Caco-2 (cell line): ENCODE measurements around the gene INPP5J. TPM values are rescaled to one million over a fixed set of nuclear protein-coding genes. Genes with fewer than 3 reads are reported as not detected.

Experiments
- BruUV-seq: library from RNA; stranded (reverse); fragments of 400-500 nt; replicated peaks from 2 replicates; lab custom pipeline; 2021; lab: Mats Ljungman, UMichigan
- CTCF ChIA-PET: fragments of 300-600 bp; sonication (Branson Sonifier 250); formaldehyde crosslinking; loops from one replicate; lab custom pipeline; 2022; ENCODE audit warnings: antibody characterized with exemption; lab: Charles Lee
- POLR2A ChIA-PET: fragments of 300-600 bp; sonication (Branson Sonifier 250); formaldehyde crosslinking; loops from one replicate; lab custom pipeline; 2022; ENCODE audit warnings: antibody characterized with exemption; lab: Charles Lee
- DNase-seq, 2 experiments: peaks; one replicate each; pipeline versions ENCODE4 v3.0.0 to v3.0.0-alpha.2; 2020 to 2022
- H3K27me3 ChIP-seq: replicated peaks from 2 replicates; pipeline ENCODE4 v1.6.0; 2011; ENCODE audit warnings: low read length; ENCODE audit not compliant: control insufficient read depth, insufficient read depth
- H3K36me3 ChIP-seq: 2 replicates; pipeline ENCODE4 v1.5.1; 2011; ENCODE audit warnings: low read length; ENCODE audit not compliant: control insufficient read depth, insufficient read depth
- H3K4me1 ChIP-seq: fragments of 250-450 bp; sonication (Bioruptor Pico); 2 replicates; pipeline ENCODE4 v1.5.1; 2020; ENCODE audit warnings: mild to moderate bottlenecking
- H3K4me3 ChIP-seq: 2 replicates; pipeline ENCODE4 v1.5.1; 2011; ENCODE audit warnings: low read depth, mild to moderate bottlenecking, control low read depth, low read length
- H3K9me3 ChIP-seq: fragments of 250-450 bp; sonication (Bioruptor Pico); 2 replicates; pipeline ENCODE4 v1.5.1; 2020; ENCODE audit warnings: mild to moderate bottlenecking, moderate library complexity
- H3K27ac Mint-ChIP-seq: one replicate; pipeline ENCODE4 v1.8.0; 2022; ENCODE audit warnings: mixed read lengths; ENCODE audit not compliant: unreplicated experiment
- H3K27me3 Mint-ChIP-seq: one replicate; pipeline ENCODE4 v1.8.0; 2022; ENCODE audit warnings: mixed read lengths; ENCODE audit not compliant: insufficient read depth, unreplicated experiment
- H3K36me3 Mint-ChIP-seq: one replicate; pipeline ENCODE4 v1.8.0; 2022; ENCODE audit warnings: mild to moderate bottlenecking, mixed read lengths; ENCODE audit not compliant: insufficient read depth, unreplicated experiment
- H3K4me1 Mint-ChIP-seq: one replicate; pipeline ENCODE4 v1.8.0; 2022; ENCODE audit warnings: low read depth, mixed read lengths; ENCODE audit not compliant: unreplicated experiment
- H3K4me3 Mint-ChIP-seq: one replicate; pipeline ENCODE4 v1.8.0; 2022; ENCODE audit warnings: mild to moderate bottlenecking, moderate library complexity, mixed read lengths; ENCODE audit not compliant: unreplicated experiment
- H3K9me3 Mint-ChIP-seq: one replicate; pipeline ENCODE4 v1.8.0; 2022; ENCODE audit warnings: mixed read lengths; ENCODE audit not compliant: unreplicated experiment
- CTCF ChIP-seq, 2 experiments: fragments of 200-600 bp in 1 of 2; IDR thresholded peaks; 1 replicate in 1 of 2; 2 replicates in 1 of 2; pipeline versions ENCODE4 v1.5.1 to v1.8.0; 2011 to 2022; ENCODE audit warnings: antibody characterized with exemption in 1 of 2, control low read depth in 1 of 2, inconsistent platforms in 1 of 2, low read depth in 1 of 2, low read length in 1 of 2, mild to moderate bottlenecking in 1 of 2, moderate library complexity in 1 of 2; ENCODE audit not compliant: insufficient read depth in 1 of 2, severe bottlenecking in 1 of 2, unreplicated experiment in 1 of 2
- intact Hi-C: fragments of 100-400 bp; cut with micrococcal nuclease; formaldehyde crosslinking; loops from one replicate; pipeline ENCODE4 v1.10.0; 2022; ENCODE audit not compliant: unreplicated experiment
- total RNA-seq: library from RNA; stranded (reverse); gene quantifications from 2 replicates; pipeline ENCODE4 v1.2.3, GENCODE V29; 2022

The INPP5J gene
- total RNA-seq, 1 experiment from 2014 or later: 6.8 TPM

GRCh38 chr22:31121403-31121802 is 1.4 kb upstream of the INPP5J start:
- Mint-ChIP-seq H3K27ac (no peak overlapping the region), H3K4me3 (no peak overlapping the region), H3K4me1 (peaks cover 6% of the 10 kb centered on the region), H3K27me3 (no peaks in the 10 kb centered on the region), H3K9me3 (no peaks in the 10 kb centered on the region), H3K36me3 (no peaks in the 10 kb centered on the region)
- no peak for TF ChIP-seq CTCF (IDR thresholded peaks at IDR 0.05; ENCODE audit: insufficient read depth in 1 of 2, low read depth in 1 of 2, low read length in 1 of 2, severe bottlenecking in 1 of 2, unreplicated experiment in 1 of 2)
- Histone ChIP-seq H3K9me3 (no peaks in the 10 kb centered on the region), H3K36me3 (no peaks in the 10 kb centered on the region), H3K4me1 (peaks cover 8% of the 10 kb centered on the region), H3K4me3 (no peak overlapping the region), H3K27me3 (no peaks in the 10 kb centered on the region)
- POLR2A ChIA-PET: no interaction called here
- CTCF ChIA-PET: no interaction called here
- intact Hi-C loops: no loop called here
- DNase-seq: no peak
- no TSS peak for BruUV-seq

GRCh38 chr22:31122196-31122531 is 602 bp upstream of the INPP5J start:
- intact Hi-C loops: no loop called here
- POLR2A ChIA-PET: no interaction called here
- no peaks in the 10 kb centered on the region for H3K27me3 ChIP-seq
- Mint-ChIP-seq H3K9me3 (no peaks in the 10 kb centered on the region), H3K4me3 (peak overlapping the region; percentile 70), H3K4me1 (peaks cover 6% of the 10 kb centered on the region), H3K27ac (peak overlapping the region; percentile 20), H3K36me3 (no peaks in the 10 kb centered on the region), H3K27me3 (no peaks in the 10 kb centered on the region)
- TF ChIP-seq CTCF (IDR thresholded peaks at IDR 0.05; ENCODE audit: insufficient read depth in 1 of 2, low read depth in 1 of 2, low read length in 1 of 2, severe bottlenecking in 1 of 2, unreplicated experiment in 1 of 2): no peak
- CTCF ChIA-PET: no interaction called here
- no peaks in the 10 kb centered on the region for H3K36me3 ChIP-seq
- DNase-seq: no peak
- no peaks in the 10 kb centered on the region for H3K9me3 ChIP-seq
- H3K4me1 ChIP-seq: peaks cover 8% of the 10 kb centered on the region
- H3K4me3 ChIP-seq: no peak overlapping the region
- BruUV-seq: no TSS peak

GRCh38 chr22:31123292-31123602 is 481 bp downstream of the INPP5J start:
- TSS peak; percentile 55 for BruUV-seq
- POLR2A ChIA-PET: no interaction called here
- CTCF ChIA-PET: no interaction called here

More at GRCh38 chr22:31123292-31123602, 481 bp downstream of the INPP5J start:
- no peaks in the 10 kb centered on the region for H3K36me3 ChIP-seq
- no peaks in the 10 kb centered on the region for H3K27me3 ChIP-seq
- Mint-ChIP-seq H3K27me3 (no peaks in the 10 kb centered on the region), H3K36me3 (no peaks in the 10 kb centered on the region), H3K4me3 (peak overlapping the region; percentile 70), H3K9me3 (no peaks in the 10 kb centered on the region), H3K4me1 (peaks cover 6% of the 10 kb centered on the region), H3K27ac (peak overlapping the region; percentile 20)
- peak overlapping the region; percentile 47 for H3K4me3 ChIP-seq
- intact Hi-C loops: no loop called here
- no peak for TF ChIP-seq CTCF (IDR thresholded peaks at IDR 0.05; ENCODE audit: insufficient read depth in 1 of 2, low read depth in 1 of 2, low read length in 1 of 2, severe bottlenecking in 1 of 2, unreplicated experiment in 1 of 2)
- H3K9me3 ChIP-seq: no peaks in the 10 kb centered on the region
- H3K4me1 ChIP-seq: peaks cover 8% of the 10 kb centered on the region
- no peak for DNase-seq
